ENCODE measurements around the gene OPCML. TPM values are rescaled to one million over a fixed set of nuclear protein-coding genes. Genes with fewer than 3 reads are reported as not detected.
A peak's percentile ranks its signal among the peaks of the same experiment; 100 is the strongest.

OPCML gene
- total RNA-seq, 1 donor from 2014 or later, result 1.7 TPM

- Mint-ChIP-seq H3K4me3 (ENCODE audit: low read depth) (no peak overlapping the region), H3K27me3 (peaks cover 22% of the 10 kb centered on the region), H3K9me3 (ENCODE audit: low read depth) (no peaks in the 10 kb centered on the region), H3K4me1 (ENCODE audit: low read depth) (no peaks in the 10 kb centered on the region), H3K27ac (no peak overlapping the region), H3K36me3 (ENCODE audit: insufficient read depth) (no peaks in the 10 kb centered on the region)
- DNase-seq (ENCODE audit: low spot score, unreplicated experiment), result no peak
- no peak for TF ChIP-seq CTCF (IDR thresholded peaks at IDR 0.05; ENCODE audit: unreplicated experiment)
These were observed 900.3 kb downstream of the OPCML start for GRCh38 chr11:132631989-132632388.

DNA sequence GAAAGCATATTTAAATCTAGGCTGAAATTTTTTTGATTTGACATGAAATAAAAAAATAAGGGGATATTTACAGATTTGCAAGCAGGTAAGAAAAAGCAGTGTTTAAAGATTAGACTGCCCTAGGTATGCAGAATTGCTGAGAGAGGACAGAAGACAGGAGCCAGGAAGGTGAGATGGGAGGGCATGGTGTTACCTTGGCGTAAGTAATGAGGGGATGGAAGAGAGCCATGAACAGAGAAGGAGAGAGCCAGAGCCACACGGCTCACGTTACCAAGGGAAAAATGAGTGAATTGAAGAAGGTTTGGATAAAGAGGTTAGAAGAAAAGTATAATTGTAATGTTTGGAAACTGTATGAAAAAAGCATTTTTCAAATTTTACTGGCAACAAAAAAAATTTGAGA, 904.3 kb downstream of the OPCML start:
- TF ChIP-seq CTCF (IDR thresholded peaks at IDR 0.05; ENCODE audit: unreplicated experiment), result no peak
- H3K9me3 Mint-ChIP-seq (ENCODE audit: low read depth), result peaks cover 4% of the 10 kb centered on the region
- peaks cover 9% of the 10 kb centered on the region for H3K27me3 Mint-ChIP-seq
- peaks cover 5% of the 10 kb centered on the region for H3K4me1 Mint-ChIP-seq (ENCODE audit: low read depth)
- DNase-seq (ENCODE audit: low spot score, unreplicated experiment), result no peak
- H3K27ac Mint-ChIP-seq, result no peak overlapping the region
- H3K36me3 Mint-ChIP-seq (ENCODE audit: insufficient read depth), result peaks cover 2% of the 10 kb centered on the region
- H3K4me3 Mint-ChIP-seq (ENCODE audit: low read depth), result no peak overlapping the region

DNA sequence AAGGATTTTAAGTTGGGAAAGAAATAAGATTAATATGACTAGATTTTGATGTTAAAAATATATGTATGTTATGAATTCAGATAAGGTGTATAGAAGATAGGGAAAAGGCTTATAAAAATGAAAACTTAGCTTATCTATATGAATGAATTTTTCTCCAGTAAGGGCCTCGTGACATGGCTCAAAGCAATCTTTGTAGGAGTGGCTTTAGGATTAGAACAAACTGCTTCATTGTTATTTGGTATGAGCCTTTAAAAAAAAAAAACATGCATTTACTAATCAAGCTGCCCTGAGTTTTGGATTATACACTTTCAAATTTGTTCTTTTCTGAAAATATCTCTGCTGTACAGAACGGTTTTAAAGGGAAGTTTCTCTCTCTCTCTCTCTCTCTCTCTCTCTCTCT, 905.9 kb downstream of the OPCML start:
- Mint-ChIP-seq H3K4me1 (ENCODE audit: low read depth) (peaks cover 15% of the 10 kb centered on the region), H3K4me3 (ENCODE audit: low read depth) (no peak overlapping the region), H3K27ac (no peak overlapping the region), H3K36me3 (ENCODE audit: insufficient read depth) (peaks cover 4% of the 10 kb centered on the region), H3K27me3 (peaks cover 4% of the 10 kb centered on the region), H3K9me3 (ENCODE audit: low read depth) (peaks cover 7% of the 10 kb centered on the region)
- TF ChIP-seq CTCF (IDR thresholded peaks at IDR 0.05; ENCODE audit: unreplicated experiment), result no peak
- DNase-seq (ENCODE audit: low spot score, unreplicated experiment), result no peak

DNA sequence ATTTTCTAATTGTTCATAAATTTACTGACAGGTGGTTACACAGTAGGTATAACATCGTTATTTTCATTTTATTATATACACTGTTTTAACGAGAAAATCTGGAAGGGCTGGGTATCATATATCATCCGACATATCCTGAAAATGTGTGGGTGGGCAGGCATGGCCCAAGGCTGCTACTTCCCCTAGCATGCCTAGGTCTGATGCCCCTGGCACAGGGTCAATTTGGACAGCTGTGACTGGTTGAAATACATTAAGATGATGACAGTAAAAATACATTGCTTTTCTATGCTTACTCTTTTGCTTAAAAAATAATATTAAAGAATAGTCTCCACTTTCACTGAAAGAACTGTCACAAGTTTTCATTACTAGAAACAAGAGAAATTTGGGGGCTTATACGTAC, 908.8 kb downstream of the OPCML start:
- Mint-ChIP-seq H3K36me3 (ENCODE audit: insufficient read depth) (peaks cover 4% of the 10 kb centered on the region), H3K4me3 (ENCODE audit: low read depth) (no peak overlapping the region), H3K9me3 (ENCODE audit: low read depth) (peaks cover 18% of the 10 kb centered on the region), H3K27me3 (peaks cover 4% of the 10 kb centered on the region), H3K27ac (no peak overlapping the region), H3K4me1 (ENCODE audit: low read depth) (peaks cover 33% of the 10 kb centered on the region)
- no peak for DNase-seq (ENCODE audit: low spot score, unreplicated experiment)
- TF ChIP-seq CTCF (IDR thresholded peaks at IDR 0.05; ENCODE audit: unreplicated experiment), result no peak

DNA sequence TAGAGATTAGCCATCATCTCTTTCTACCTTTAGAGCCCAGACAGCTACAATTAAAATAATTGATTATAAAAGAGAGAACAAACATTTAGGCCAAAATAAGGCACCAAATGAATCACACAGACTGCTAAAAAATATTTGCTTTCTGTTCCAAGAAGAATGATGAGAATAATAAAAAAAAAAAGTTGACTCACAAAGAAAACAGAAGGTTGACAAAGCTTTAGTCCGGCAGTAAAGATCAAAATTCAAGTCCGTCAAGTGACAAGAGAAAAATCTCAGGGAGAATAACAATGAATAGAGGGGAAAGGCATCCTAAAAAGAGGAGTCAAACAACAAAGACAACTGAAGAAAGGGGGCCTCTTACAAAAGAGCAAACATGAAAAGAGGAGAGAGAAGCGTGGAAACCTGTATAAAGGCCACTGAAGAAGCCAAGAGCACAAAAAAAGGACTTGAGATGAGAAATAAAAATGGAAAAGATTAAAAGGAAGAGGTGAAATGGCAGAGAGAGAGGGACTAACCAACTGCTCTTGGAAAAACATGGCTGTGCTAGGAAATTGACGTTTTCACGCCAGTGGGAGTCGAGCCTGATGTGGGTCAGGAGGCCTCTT, 910.2 kb downstream of the OPCML start:
- Mint-ChIP-seq H3K9me3 (ENCODE audit: low read depth) (peaks cover 20% of the 10 kb centered on the region), H3K36me3 (ENCODE audit: insufficient read depth) (peaks cover 4% of the 10 kb centered on the region), H3K27ac (peak overlapping the region; percentile 23), H3K27me3 (no peaks in the 10 kb centered on the region), H3K4me1 (ENCODE audit: low read depth) (peaks cover 33% of the 10 kb centered on the region), H3K4me3 (ENCODE audit: low read depth) (no peak overlapping the region)
- no peak for DNase-seq (ENCODE audit: low spot score, unreplicated experiment)
- TF ChIP-seq CTCF (IDR thresholded peaks at IDR 0.05; ENCODE audit: unreplicated experiment), result no peak
